Activated CD4-positive, alpha-beta T cell treated with anti-CD3 and anti-CD28 coated beads, Interleukin-2, amount 50 U/mL, for 1 hour (primary cell): ENCODE results near the gene ADRA1B.
A peak's percentile ranks its signal among the peaks of the same experiment; 100 is the strongest.

Source experiments
- DNase-seq: peaks from one replicate; pipeline ENCODE4 v3.0.0-alpha.2; 2020

Gene ADRA1B

DNA sequence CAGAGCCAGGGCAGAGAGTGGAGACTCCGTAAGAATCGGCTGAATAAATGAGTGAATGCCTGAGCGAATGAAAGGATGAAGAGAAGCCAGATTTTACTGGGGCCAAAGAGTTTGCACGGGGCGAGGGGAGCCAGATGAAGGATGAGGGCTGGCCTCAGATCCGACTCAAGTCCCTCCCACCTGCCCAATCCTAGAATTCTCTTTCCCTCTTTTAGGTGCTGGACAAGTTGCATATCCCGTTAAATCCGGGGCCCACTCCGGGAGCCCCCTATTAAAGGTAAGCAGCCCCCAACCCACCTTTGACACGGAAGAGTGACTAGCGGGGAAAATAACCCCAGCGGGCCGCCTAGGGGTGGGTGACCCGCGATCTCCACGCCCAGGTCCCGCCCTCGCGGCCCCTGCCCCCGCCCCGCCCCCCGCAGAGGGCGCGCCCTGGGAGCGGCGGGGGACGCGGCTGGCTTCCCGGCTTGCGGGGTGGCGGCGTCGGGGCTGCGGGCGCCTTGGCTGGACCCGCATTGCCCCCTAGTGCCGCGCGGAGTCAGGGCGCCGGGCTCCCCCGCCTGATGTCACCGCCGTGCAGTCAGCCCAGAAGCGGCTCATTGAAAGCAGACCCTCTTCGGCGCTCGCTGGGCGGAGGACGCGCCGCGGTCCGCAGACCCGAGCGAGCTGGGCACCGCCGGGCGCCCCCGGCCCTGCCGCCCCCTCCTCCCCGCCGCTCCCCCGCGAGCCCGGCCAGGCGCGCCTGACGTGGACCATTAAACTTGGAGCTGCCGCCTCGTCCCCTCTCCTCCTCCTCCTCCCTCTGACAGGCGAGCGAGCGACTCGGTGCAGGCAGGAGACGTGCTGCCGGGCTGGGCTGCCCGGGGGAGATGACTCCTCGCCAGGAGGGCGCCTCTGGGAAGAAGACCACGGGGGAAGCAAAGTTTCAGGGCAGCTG, at the start of gene ADRA1B:
ADRA1B (plus strand) TSS at position 579 of the 937 bp plus-strand sequence. CDS start 424 bp downstream, outside the sequence.
- peak; percentile 32 for DNase-seq

DNA sequence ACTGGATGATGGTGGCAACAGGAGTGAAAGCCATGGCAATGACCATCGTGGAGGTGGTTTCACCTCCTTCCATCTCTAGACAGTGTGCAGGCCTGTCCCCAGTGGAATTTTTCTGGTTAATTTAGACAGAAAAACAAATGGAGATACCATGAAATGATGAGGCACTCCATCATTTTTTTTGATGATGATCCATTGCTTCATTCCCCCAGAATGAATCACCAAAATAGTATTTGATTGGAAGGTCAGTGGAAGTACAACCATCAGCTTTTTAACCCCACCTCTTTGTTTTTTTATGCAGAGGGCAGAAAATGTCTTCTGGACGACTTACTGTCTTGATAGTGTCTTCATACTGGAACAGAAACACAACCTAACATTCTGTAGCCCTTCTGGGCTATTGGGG, 42.6 kb upstream of the ADRA1B start:
- no peak for DNase-seq

DNA sequence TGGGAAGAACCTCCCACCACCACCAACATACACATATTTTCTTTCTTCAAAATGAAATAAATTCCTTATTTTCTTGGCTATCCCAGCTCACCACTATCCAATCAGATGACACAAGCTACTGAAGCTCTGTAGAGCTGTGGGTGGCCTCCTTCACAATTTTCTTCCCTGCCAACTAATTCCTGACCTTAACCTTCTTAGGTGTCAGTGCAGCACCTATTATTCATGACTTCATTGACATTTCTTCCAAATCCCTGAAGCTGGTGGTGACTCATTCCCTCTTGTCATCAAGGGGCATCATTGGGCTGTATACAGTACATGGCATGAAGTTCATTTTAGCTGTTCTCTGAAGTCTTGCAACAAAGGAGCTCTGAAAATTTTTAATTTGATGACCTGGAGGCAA, 42.0 kb upstream of the ADRA1B start:
- DNase-seq = no peak

DNA sequence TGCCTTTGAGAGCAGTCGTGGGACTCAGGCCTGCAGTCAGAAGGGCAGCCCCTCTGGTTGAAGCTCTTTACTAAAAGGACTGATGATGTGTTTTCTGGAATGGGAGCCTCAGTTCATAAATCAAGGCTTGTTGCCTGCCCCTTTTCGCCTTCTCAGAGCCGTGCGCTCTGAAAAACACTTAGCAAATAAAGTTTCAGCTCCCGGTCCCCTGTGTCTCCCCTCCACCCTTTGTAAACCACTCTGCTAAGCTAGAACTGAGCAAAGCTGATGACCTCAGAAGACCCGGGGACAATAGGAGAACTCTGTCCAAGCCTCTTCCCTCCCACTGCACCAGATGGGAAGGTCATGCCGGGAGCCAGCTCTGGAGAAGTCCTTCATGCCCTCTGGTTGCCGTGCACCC, 39.3 kb upstream of the ADRA1B start:
- DNase-seq = no peak

DNA sequence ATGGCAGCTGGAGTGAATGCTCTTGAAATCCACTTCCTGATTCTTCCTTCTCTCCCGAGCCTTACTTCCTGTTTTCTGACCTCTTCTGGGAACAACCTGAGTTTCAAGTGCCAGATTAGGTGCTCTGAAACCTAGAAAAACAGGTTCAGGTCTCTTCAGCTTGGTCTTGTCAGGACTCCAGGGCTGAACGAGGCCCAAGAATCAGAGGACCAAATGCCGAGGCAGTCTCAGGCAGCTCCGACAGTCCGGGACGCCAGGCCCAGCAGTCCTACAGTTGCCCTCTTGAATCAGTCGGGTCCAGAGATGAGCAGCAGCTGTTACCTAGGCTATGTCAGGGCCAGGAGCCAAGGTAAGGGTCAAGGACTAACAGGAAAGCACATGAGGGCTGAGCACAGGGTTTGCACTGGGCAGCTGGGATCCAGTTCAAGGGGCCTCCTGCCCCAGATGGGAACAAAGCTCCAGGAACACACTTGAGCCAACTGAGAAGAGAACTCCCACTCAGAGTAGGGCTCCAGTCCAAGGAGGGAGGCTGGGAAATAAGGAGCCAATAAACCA, 38.3 kb upstream of the ADRA1B start:
- DNase-seq = no peak

DNA sequence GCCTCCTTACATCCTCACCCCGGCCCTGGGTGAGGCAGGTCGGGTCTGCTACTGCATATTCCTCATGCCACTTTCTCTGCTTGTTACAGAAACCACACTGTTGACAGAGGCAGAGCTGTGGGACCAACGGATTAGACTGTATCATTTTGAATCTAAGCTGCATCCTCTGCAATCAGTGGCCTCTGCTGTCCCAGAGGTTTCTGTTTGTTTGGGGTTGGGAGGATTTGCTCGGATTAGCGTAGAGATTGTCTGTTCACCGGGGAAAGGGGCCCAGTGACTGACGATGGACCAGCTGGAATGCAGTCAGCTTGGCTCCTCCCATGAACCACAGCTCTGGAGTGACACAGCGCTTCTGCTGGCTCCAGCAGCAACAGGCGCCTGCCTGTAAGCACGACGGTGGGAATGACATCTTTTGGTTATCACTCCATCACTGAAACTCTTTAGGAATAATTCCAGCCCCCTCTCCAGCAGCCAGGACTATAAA, 37.3 kb upstream of the ADRA1B start:
- DNase-seq = no peak

DNA sequence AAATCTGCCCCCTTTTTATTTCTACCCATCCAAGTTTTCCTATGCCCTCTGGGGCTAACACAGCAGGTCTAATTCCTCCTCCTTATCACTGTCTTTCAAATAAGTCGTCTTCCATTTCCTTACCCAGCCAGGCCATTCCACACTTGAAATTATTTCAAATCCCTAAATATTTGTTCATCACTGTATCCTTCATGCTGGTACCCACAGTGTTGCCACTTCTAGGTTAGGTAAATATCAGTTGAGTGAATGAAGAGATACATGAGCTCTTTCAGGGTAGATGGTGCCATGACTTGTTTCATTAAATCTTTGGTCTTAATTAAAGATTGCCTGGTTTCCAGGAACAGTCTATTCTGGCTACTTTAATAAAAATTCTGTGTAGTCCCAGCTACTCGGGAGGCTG, 35.6 kb upstream of the ADRA1B start:
- no peak for DNase-seq

DNA sequence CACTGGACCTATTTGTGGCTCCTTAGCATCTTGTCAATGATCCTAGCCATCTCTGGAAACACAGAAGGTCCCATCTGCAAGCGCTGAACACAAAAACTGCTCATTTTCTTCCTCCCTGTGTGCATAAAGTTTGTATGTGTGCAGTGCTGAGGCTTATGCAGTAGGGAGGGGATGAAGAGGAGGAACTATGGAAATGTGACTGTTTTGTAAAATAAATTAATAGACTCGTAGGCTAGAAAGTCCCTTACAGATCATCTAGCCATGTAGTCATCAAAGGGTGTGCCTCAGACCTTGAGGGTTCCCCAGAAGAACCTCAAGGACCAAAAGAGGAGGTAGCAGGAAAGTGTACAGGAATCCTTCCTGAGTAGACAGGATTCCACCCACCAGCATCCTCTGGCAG, 34.3 kb upstream of the ADRA1B start:
- DNase-seq = no peak

DNA sequence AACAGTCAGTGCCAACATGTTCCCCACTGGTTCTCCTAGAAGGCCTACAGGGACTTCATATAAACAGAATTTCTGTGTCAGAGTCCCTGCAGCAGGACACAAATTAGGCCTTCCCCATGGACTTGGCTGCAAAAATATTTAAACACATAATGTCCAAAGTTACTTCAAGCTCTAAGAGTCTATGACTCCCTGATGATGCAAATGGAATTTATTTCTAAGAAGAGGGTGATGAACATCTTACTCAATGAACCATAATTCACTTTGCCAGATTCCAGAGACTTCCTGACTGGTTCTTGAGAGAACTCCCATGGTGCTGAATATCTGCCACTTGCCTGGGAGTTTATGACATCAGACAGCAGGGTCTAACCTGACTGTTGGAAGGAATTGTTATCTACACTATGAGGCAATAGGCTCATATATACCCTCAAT, 32.7 kb upstream of the ADRA1B start:
- DNase-seq = no peak

DNA sequence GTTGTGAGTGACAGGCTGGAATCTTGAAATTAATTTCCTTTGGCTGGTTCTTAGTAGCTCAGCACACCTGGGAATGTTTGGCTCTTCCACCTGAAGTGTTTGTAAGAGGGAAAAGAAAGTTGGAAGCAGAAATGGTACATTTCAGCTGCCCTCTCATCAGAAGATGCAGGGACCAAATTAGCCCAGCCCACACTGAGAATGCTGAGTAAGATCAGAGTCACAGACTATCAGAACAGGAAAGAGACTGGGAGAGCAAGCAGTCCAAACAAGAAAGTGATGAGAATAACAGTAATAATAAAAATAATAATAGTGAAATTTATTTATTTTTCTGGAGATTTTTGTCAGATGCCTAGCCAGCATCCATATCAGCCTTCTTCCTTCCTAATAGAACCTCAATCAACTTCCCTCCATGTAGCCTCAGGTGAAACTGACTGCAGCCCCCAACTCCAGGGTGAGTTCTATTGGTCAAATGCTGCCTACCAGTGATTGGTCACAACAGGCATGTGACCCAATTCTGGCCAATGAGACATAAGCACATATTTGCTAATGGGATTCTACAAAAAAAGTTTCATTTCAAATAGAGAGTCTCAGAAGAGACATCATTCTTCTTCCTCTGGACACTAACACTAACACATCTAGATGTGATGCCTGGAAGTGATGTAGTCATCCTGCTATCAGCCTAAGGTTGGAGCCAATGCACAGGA, 31.2 kb upstream of the ADRA1B start:
- no peak for DNase-seq

DNA sequence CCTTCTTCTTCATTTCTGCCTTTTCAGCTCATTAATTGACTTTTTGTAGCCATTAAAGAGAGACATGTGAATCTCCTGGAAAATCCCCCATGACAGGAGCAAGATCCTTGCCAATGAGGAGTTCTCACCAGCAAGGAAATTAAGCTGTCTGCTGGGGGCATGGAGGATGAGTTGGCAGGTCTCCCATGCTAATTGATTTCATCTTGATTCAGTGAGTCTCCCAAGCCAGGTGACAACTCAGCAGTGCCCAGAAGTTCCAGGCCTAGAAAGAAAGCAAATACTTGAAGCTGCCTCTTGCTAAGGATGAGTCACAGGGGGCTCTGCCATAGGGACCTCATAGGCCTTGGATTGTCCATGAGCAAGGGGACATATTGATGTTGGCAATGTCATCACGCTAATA, 30.0 kb upstream of the ADRA1B start:
- no peak for DNase-seq

DNA sequence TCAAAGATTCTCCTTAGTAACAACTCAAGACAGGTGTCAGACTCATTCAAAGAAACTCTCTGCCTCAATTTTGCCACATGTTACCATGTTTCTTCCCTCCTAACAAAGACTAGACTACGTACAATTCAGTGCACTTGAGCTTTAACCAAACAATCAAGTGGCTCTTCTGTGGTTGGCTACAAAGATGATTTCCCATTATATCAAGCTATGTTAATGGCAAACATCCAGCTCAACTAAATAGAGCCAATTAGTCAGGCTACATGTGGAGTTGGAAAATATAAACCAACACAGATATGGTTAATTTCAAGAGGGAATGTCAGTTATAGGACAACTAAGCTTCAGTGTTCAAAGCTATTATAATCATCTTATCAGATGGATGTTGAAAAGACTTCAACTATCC, 29.2 kb upstream of the ADRA1B start:
- DNase-seq = no peak

DNA sequence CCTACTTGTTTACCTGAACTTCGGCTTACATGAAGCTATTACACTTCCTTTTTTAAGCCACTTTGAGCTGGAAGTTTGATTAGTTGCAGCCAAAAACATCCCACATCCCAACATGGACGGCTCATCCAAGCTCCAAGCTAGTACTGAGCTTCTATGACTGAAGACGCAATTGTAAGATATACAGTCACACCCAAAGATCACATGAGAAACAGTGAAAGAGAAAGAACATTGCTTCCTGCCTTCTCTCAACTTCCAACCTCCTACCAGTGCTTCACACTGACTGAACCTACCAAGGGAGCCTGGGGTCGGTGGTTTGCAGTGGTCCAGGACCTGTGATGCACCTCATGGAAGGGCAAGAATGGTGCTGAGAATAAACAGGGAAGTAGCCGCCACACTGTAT, 27.4 kb upstream of the ADRA1B start:
- DNase-seq = no peak

DNA sequence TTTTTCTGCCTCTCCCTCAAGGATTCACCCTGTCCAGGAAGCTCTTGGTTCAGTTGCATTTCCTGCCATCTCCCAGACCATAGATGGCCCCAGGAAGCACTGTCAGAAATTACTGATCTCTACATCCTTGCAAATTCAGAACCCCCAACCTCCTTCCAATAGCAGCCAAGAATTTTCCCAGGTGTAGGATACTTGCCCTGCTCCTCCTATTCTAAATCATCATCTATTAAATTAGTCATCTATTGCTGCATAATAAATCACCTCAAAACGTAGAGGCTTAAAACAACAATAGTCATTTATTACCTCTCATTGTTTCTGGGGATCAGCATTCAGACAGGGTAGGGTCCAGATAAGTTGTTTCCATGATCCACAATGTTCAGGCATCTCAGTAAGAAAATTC, 26.1 kb upstream of the ADRA1B start:
- DNase-seq = no peak

DNA sequence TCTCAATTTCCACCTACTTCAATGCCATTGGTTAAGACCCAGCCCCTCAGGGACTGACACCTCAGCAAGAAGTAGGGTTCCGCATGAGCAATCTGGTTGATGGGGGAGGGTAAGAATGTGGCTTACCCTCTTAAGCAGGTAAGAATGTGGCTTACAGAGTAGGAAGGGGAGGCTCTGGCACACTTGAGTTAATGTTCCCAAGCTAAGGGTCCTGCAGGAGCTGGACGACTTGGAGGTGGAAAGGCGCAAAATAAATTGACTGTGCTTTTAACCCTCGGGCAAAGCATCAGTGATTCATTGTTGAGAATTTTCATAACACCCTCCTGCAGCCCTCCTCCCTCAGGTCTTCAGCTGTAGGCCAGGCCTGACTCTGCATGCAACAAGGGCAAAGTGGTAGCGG, 24.9 kb upstream of the ADRA1B start:
- DNase-seq = no peak

DNA sequence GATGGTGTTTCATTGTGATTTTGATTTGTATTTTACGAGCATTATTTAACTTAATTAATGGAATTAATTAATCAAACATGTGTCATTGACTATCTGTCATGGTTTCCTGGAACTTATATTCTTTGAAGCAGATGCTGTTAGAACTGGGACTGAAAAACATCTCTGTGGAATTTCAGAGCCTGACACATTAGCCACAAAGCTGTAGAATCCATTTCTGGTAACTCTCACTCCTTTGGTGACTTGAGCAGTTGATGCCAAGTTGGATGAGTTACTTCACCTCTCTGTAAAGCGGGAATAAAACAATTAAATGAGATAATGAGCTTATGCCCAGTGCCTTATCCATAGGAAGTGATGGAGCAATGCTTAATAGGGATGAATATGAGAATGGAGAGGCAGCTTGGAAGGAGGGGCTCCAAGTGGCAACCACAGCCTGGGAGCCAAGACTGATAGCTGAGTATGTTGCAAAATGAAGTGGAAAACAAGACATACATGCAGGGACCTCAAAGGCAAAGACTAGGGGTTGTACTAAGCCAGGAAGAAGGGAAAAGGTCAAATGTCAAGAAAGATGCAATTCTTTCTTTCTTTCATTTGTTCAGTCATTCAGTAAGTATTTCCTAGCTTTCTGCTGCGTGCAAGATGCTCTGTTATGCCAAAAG, 23.1 kb upstream of the ADRA1B start:
- no peak for DNase-seq

DNA sequence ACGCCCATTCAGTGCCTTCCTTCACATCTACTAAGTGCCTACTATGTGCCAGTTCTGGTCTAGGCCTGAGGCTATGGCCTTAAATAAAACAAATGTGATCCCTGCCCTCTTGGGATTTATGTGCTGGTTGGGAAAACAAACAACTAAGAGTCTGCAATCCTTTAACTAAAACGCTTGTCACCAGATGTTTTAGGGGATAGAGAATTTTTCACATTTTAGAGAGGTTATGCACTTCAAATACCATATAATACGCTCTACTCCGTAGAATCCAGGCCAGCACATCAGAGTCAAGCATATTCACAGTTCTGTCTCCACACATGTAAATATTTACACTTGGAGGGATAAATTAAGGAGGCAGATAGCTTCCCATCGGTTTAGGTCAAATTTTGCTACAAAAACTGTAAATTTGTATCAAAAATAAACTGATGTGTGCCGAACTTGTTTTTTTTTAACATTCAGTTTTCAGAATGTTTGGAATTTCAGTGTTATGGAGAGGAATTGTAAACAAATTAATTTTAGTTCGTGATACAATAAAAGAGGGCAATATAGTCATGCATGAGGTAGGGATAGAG, 22.0 kb upstream of the ADRA1B start:
- no peak for DNase-seq

DNA sequence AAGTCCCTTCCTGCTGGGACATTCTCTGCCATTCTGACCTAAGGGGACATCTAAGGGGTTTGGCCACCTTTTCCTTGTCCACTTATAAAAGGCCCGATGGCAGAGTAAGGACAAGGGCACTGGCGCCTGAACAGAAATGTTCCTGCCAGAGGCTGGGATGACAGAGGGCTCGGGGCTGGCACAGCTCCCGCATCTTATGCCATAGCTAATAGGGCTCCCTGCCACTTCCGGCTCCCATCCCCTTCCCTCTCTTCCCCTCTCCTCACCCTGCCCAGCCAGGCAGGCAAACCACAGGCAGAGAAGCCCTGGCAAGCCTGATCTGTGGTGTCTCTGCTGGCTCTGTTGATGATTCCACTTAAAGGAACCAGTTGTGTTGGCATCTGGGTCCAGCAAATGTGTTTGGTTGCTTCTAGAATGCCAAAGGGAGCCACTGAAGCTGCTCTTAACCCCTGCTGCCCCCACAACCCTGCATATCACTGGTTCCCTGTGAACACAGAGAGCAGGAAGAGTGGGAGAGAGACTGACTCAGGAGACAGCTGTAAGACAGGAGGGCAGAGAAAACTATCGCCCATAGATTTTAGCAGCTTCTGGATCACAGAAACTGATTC, 18.4 kb upstream of the ADRA1B start:
- no peak for DNase-seq

DNA sequence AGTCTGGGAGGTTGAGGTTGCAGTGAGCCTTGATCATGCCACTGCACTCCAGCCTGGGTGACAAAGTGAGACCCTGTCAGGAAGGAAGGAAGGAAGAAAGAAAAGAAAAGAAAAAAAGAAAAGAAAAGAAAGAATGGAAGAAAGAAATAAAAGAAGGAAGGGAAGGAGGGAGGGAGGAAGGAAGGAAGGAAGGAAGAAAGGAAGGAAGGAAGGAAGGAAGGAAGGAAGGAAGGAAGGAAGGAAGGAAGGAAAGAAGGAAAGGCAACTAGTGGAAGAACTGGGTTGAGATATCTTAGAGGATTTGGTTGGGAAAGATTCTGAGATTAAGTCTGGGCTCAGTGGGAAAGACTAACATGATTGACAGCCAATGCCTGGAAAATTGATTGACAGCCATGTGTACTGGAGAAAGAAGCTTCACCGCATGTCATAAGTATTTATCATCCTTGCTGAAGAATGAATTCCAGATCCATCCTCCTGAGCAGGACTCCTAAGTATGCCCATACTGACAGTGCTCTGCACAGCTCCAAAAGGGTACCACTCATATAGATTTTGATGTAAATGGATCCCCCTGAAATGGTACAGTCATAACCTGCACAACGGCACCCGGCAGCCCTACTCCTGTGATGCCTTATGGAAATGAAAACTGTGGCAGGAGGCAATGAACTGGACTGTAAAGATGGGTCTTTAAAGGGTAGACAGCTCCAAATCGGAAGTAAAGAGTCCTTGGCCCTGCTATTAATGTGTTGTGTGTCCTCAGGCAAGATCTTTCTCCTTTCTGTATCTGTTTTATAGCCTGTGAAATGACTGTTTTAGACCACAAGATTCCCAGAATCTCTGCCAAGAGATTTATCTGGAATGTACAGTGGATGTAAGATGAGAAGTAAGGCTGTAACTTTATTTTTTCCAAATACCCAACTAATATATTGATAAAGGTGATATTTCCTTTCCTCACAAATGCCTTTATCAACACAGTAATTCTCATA, 16.9 kb upstream of the ADRA1B start:
- DNase-seq = no peak

DNA sequence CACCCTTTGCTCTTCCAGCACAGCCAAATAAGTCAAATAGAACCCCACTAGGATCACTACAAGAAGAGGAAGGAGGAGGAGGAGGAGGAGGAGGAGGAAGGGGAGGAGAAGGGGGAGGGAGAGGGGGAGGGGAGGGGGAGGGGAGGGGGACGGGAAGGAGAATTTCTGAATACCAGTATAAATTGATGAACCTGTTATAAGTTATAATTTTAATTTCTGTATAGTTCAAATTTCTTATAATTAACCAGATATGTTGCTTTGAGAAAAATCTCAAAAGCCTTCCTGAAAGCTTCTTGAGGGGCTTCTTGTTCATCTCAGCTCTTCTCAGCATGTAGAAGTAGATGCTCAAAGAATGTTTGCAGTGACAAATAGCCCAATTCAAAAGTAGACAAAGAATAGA, 15.0 kb upstream of the ADRA1B start:
- no peak for DNase-seq

DNA sequence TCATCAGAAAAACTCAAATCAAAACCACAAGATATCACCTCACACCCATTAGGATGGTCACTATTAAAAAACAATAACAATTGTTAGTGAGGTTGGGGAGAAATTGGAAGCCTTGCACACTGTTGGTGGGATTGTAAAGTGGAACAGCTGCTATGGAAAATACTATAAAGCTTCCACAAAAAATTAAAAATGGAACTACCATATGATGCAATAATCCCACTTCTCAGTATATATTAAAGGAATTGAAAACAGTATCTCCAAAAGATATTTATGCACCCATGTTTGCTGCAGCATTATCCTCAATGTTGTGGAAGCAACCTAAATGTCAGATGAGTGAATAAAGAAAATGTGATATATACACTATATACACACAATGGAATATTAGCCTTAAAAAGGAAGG, 14.5 kb upstream of the ADRA1B start:
- DNase-seq = no peak
